SKM-1 (cell line): ENCODE measurements around the gene AP4B1.
"Not testable (repeated sequence)": the region's sequence is repeated elsewhere in the genome, so short reads cannot be mapped to it uniquely, and the experiment has no call there.

Experiments used
- DNase-seq: peaks from one replicate; lab custom pipeline; 2025; ENCODE audit not compliant: unreplicated experiment; lab: John Stamatoyannopoulos, UW

Gene AP4B1

GRCh38 chr1:113859478-113860175 is 45.0 kb downstream of the AP4B1 start:
- peak; percentile 48 for DNase-seq

GRCh38 chr1:113858982-113859381 is 45.6 kb downstream of the AP4B1 start:
- no peak for DNase-seq

GRCh38 chr1:113858418-113858817 is 46.2 kb downstream of the AP4B1 start:
- no peak for DNase-seq

- DNase-seq = no peak
Measured at GRCh38 chr1:113857776-113858175, 46.8 kb downstream of the AP4B1 start.

- DNase-seq = no peak
Measured at GRCh38 chr1:113856401-113856790, 48.2 kb downstream of the AP4B1 start.

GRCh38 chr1:113855630-113856400 is 48.8 kb downstream of the AP4B1 start:
- DNase-seq = no peak

GRCh38 chr1:113854234-113854633 is 50.4 kb downstream of the AP4B1 start:
- DNase-seq = no peak

- DNase-seq = not testable (repeated sequence)
Measured at GRCh38 chr1:113852694-113853093, 51.9 kb downstream of the AP4B1 start.

- no peak for DNase-seq
Measured at GRCh38 chr1:113850127-113850796, 54.3 kb downstream of the AP4B1 start.

GRCh38 chr1:113849072-113849471 is 55.5 kb downstream of the AP4B1 start:
- DNase-seq = no peak

- no peak for DNase-seq
Measured at GRCh38 chr1:113846391-113847035, 58.1 kb downstream of the AP4B1 start.
